Spinal cord (tissue), 10 donors: ENCODE results near the gene CCDC175. TPM values are rescaled to one million over a fixed set of nuclear protein-coding genes. Genes with fewer than 3 reads are reported as not detected.

Source experiments
- DNase-seq, 6 donors: peaks; one replicate each; pipeline versions ENCODE4 v3.0.0 to v3.0.0-alpha.2; 2013 to 2015; ENCODE audit warnings: low spot score in 6 of 6, low read depth in 4 of 6
- H3K27ac ChIP-seq: one replicate; pipeline ENCODE4 v1.5.1; 2013; ENCODE audit warnings: low read depth, low read length, control low read depth
- H3K27me3 ChIP-seq: one replicate; pipeline ENCODE4 v1.6.1; 2013; ENCODE audit warnings: low read length; ENCODE audit not compliant: control insufficient read depth, insufficient read depth
- H3K36me3 ChIP-seq: one replicate; pipeline ENCODE4 v1.6.1; 2013; ENCODE audit warnings: low read length; ENCODE audit not compliant: control insufficient read depth, insufficient read depth
- H3K4me1 ChIP-seq: one replicate; pipeline ENCODE4 v1.6.1; 2013; ENCODE audit warnings: low read length; ENCODE audit not compliant: control insufficient read depth, insufficient read depth
- H3K4me3 ChIP-seq: one replicate; pipeline ENCODE4 v1.5.1; 2013; ENCODE audit warnings: low read depth, low read length, control low read depth
- H3K9me3 ChIP-seq: one replicate; pipeline ENCODE4 v1.6.1; 2013; ENCODE audit warnings: low read length; ENCODE audit not compliant: control insufficient read depth, insufficient read depth
- WGBS: methylation state at CpG from one replicate; pipeline ENCODE4 v1.1.5; 2013; ENCODE audit warnings: missing lambda C conversion rate; ENCODE audit not compliant: insufficient coverage; 5-methylcytosine and 5-hydroxymethylcytosine counted together
- polyA plus RNA-seq, 2 donors: library from polyadenylated mRNA; unstranded; fragments of 120-200 nt; gene quantifications; one replicate each; pipeline ENCODE4 v1.2.1, GENCODE V29; 2013; ENCODE audit not compliant: insufficient read length in 2 of 2
- total RNA-seq, 2 donors: library from RNA; depleted of rRNA in 1 of 2; stranded (reverse); fragments of 120-200 nt in 1 of 2; fragments of >200 nt in 1 of 2; gene quantifications; one replicate each; pipeline versions ENCODE4 v1.2.3 to v1.2.4, GENCODE V29; 2013 to 2014
- donor health status: healthy.

CCDC175 gene
- total and polyA plus RNA-seq, 4 donors, result 0.56 to 1.5 (median 0.89) TPM

DNA sequence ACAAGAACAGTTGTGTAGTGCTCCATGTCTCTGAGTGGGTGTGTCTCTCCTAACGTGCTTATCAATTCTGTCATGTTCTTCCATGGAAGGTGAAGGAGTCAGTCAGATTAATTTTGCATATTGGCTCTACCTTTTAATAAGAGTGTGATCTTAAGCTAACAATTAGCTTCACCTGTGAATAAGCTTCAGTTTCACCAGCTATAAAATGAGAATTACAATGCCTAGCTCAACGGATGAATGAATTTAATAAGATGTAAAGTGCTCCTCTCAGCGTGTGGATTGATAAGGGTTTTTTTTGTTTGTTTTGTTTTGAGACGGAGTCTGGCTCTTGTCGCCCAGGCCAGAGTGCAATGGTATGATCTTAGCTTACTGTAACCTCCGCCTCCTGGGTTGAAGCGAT lies 32.7 kb downstream of the CCDC175 start:
- no peaks in the 10 kb centered on the region for H3K9me3 ChIP-seq
- H3K4me1 ChIP-seq, result no peaks in the 10 kb centered on the region
- WGBS, result 56% methylated on average over 6 of the region's 7 CpGs
- H3K36me3 ChIP-seq, result no peaks in the 10 kb centered on the region
- H3K27me3 ChIP-seq, result no peaks in the 10 kb centered on the region
- H3K4me3 ChIP-seq, result no peak overlapping the region
- DNase-seq, result peak in 1 of 6 donors; percentile 31
- no peak overlapping the region for H3K27ac ChIP-seq

DNA sequence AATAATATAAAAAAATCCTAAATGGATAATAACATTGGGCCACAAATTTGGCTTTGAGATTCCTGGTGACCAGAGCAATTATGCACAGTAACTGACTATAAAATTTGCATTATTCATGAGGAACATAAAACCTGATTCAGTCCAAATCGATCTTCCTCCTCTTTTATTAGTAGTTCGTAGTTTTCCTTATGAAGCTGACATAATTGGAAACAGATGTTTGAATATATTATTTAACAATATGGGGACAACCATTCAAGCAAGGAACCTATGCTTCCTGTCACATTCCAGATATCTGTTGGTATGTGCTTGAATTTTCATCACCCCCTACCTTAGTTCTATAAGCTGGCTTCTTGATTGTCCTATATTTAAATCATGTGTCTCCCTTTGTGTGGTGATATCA lies 34.9 kb downstream of the CCDC175 start:
- peak in 1 of 6 donors; percentile 9 for DNase-seq
- no CpG with 5 or more reads among the region's 2 CpGs for WGBS
- H3K27me3 ChIP-seq, result no peaks in the 10 kb centered on the region
- H3K27ac ChIP-seq, result no peak overlapping the region
- H3K9me3 ChIP-seq, result no peaks in the 10 kb centered on the region
- no peaks in the 10 kb centered on the region for H3K36me3 ChIP-seq
- H3K4me3 ChIP-seq, result no peak overlapping the region
- no peaks in the 10 kb centered on the region for H3K4me1 ChIP-seq

DNA sequence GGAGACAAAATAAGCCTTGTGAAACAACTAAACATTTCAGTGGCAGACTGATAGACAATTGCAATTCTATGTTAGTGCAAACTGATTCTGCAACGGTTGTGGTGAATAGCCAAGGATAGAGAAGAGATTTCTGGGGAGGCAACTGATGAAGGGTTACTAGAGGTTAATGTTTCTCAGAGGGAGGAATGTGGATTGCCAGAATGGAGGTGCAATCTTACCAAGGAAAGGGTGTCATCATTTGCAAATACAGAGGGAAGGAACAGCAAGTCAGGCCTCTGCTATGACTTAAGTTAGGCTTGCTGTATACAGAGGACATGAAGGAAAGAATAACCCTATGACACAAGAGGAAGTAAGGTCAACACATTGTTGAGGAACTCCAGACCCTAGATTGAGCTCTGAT lies 35.8 kb downstream of the CCDC175 start:
- WGBS, result 14% methylated on average over 1 of the region's 1 CpG
- Histone ChIP-seq H3K4me3 (no peak overlapping the region), H3K27ac (no peak overlapping the region), H3K36me3 (no peaks in the 10 kb centered on the region), H3K9me3 (no peaks in the 10 kb centered on the region), H3K27me3 (no peaks in the 10 kb centered on the region), H3K4me1 (no peaks in the 10 kb centered on the region)
- DNase-seq, result no peak

DNA sequence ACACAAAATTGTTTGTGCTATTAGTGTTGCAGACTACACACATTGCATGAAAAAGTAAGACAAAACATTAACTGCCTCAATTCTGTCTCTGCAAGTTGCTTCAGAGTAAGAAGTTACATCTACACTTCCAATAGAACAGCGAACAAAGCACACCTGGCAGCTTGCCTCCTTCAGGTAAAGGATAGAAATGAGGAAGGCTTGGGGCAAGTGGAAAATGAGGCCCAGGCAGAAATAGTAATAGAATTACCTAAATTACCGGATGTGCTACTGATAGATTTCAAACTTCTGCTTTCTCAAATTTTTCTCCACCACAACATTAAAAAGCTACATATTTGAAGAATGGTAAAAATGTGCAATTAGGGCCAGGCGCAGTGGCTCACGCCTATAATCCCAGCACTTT lies 37.7 kb downstream of the CCDC175 start:
- H3K27ac ChIP-seq, result no peak overlapping the region
- no peaks in the 10 kb centered on the region for H3K9me3 ChIP-seq
- no peaks in the 10 kb centered on the region for H3K4me1 ChIP-seq
- H3K36me3 ChIP-seq, result no peaks in the 10 kb centered on the region
- DNase-seq, result no peak
- WGBS, result 83% methylated on average over 2 of the region's 4 CpGs
- no peak overlapping the region for H3K4me3 ChIP-seq
- H3K27me3 ChIP-seq, result no peaks in the 10 kb centered on the region

DNA sequence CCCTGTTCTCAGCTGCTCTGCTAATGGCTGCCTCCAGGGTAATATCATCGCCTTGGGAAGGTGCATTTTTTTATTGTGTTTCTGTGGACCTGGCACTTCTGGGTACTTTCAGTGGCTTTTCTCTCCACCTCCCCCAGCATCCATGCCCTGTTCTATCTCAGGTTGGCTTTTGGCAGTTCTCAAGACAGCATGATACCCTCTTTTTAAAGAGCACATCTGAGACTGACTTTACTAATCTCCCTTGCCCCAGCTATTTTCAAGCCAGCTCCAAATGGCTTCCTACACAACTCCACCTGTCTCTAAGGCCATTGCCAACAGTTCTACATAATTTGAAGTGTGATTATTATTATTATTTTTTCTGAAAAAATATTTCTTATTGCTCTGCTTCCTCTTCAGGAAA lies 39.1 kb downstream of the CCDC175 start:
- no peak overlapping the region for H3K27ac ChIP-seq
- H3K27me3 ChIP-seq, result no peaks in the 10 kb centered on the region
- DNase-seq, result no peak
- H3K36me3 ChIP-seq, result no peaks in the 10 kb centered on the region
- WGBS, result no CpG with 5 or more reads among the region's 1 CpG
- no peaks in the 10 kb centered on the region for H3K4me1 ChIP-seq
- H3K9me3 ChIP-seq, result no peaks in the 10 kb centered on the region
- no peak overlapping the region for H3K4me3 ChIP-seq

DNA sequence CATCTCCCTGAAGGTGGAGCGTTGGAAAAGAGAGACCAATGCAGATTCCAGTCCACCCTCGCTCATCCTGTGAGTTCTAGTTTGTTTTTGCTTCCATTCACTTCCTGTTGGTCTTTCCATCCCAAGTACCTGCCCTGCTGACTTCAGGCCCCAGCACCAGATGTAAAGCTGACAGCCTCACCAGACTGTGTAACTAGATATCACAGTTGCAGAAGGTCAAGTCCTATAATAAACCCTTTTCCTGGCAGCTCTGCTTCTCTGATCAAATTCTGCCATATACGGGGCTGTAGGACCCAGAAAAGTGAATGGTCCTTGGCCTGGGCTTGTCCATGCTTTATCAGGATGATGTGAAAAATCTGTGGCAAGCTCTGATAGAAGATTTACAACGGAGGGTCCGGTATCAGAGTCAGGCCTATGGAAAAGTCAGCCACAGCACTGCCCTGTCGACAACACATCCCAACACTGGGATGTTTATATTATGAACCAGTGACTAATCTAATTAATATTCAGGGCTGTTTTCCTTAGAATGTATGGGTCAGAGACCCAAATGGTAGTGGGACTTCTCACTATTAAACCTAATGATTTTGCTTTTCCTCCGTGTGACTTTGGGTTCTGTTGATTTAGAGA lies 42.1 kb downstream of the CCDC175 start:
- no peaks in the 10 kb centered on the region for H3K36me3 ChIP-seq
- 65% methylated on average over 2 of the region's 7 CpGs for WGBS
- DNase-seq, result no peak
- H3K27ac ChIP-seq, result no peak overlapping the region
- no peak overlapping the region for H3K4me3 ChIP-seq
- H3K4me1 ChIP-seq, result no peaks in the 10 kb centered on the region
- no peaks in the 10 kb centered on the region for H3K27me3 ChIP-seq
- no peaks in the 10 kb centered on the region for H3K9me3 ChIP-seq

DNA sequence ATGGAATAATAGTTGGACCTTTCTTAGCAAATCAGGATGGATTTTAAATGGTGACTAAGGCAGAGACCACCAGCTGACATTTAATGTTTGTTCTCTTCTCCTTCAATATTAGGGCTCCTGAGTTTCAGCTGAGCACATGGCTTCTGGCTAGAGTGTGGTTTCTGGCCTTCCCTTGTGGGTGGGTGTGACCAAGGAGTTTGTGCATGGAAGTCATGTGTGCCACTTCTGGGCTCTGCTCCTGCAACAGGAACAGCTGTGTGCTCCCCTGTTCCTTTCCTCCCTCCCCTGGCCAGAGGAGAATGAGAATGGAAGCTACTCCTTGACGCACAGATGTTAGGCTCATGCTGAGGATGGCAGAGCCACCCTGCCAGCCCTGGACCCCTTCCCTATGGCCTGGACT lies 44.2 kb downstream of the CCDC175 start:
- no peak overlapping the region for H3K27ac ChIP-seq
- no peak for DNase-seq
- 100% methylated on average over 1 of the region's 1 CpG for WGBS
- no peaks in the 10 kb centered on the region for H3K36me3 ChIP-seq
- H3K9me3 ChIP-seq, result no peaks in the 10 kb centered on the region
- no peaks in the 10 kb centered on the region for H3K4me1 ChIP-seq
- H3K4me3 ChIP-seq, result no peak overlapping the region
- no peaks in the 10 kb centered on the region for H3K27me3 ChIP-seq

DNA sequence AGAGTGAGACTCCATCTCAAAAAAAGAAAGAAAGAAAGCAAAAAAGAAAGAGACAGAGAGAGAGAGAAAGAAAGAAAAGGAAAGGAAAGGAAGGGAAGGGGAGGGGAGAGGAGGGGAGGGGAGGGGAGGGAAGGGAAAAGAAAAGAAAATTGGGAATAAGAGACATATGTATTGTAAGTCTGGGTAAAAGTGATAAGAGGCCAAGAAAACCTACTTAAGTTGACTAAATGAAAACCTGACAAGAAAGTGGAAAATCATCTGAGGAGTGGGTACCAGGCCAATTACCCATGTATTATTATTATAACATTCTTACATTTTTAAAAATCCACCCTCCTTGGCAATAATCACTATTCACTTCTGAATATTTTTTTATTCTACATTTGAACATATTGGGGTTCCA lies 46.3 kb downstream of the CCDC175 start:
- no peak for DNase-seq
- no peak overlapping the region for H3K4me3 ChIP-seq
- H3K4me1 ChIP-seq, result no peaks in the 10 kb centered on the region
- no peaks in the 10 kb centered on the region for H3K9me3 ChIP-seq
- H3K27ac ChIP-seq, result no peak overlapping the region
- no peaks in the 10 kb centered on the region for H3K27me3 ChIP-seq
- no peaks in the 10 kb centered on the region for H3K36me3 ChIP-seq

DNA sequence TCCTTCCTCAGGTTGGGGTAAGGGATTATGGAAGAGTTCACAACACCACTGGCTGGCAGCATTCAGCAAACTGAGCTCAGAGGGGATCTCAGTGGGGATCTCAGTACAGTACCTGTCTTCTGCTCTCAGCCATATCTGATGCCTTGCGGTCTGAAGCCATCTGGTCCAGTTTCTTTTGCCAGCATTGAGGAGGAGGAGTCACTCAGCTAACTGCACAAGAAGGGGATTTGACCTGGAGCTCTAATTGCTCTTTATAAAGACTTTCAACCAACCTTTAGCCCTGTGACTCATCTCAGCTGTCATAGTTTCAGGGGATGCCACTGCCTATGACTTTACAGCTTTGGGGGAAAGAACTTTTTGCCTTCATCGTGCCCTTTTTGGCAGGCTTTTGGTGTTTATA lies 47.4 kb downstream of the CCDC175 start:
- 82% methylated on average over 1 of the region's 2 CpGs for WGBS
- Histone ChIP-seq H3K4me3 (no peak overlapping the region), H3K27ac (no peak overlapping the region), H3K4me1 (no peaks in the 10 kb centered on the region), H3K27me3 (no peaks in the 10 kb centered on the region), H3K36me3 (no peaks in the 10 kb centered on the region), H3K9me3 (no peaks in the 10 kb centered on the region)
- no peak for DNase-seq

DNA sequence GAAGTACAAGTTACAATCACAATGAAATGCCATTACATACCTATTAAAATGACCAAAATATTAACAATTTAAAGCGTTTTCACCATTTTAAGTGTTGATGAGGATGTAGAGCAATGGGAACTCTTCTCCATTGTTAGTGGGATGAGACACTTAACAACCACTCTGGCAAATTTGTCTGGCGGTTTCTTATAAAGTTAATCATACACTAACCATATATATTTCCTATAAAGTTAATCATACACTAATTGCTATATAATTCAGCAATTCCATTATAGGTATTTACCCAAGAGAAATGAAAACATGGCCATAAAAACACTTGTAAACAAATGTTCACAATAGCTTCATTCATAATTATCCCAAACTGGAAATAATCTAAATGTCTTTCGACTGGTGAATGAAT lies 56.4 kb downstream of the CCDC175 start:
- DNase-seq, result no peak
- H3K27ac ChIP-seq, result no peak overlapping the region
- H3K27me3 ChIP-seq, result no peaks in the 10 kb centered on the region
- no peaks in the 10 kb centered on the region for H3K4me1 ChIP-seq
- no CpG with 5 or more reads among the region's 3 CpGs for WGBS
- no peaks in the 10 kb centered on the region for H3K36me3 ChIP-seq
- H3K4me3 ChIP-seq, result no peak overlapping the region
- no peaks in the 10 kb centered on the region for H3K9me3 ChIP-seq
